Measurements from ENCODE around the gene LYST.
"Not testable (repeated sequence)": the region's sequence is repeated elsewhere in the genome, so short reads cannot be mapped to it uniquely, and the experiment has no call there.

Gene LYST

GRCh38 chr1:235754186-235754585, 112.5 kb downstream of the LYST start:
- not testable (repeated sequence) for DNase-seq

GRCh38 chr1:235749755-235750300, 116.9 kb downstream of the LYST start:
- DNase-seq, result peak; percentile 23

- DNase-seq, result no peak
These were observed 118.0 kb downstream of the LYST start for GRCh38 chr1:235748747-235749146.

GRCh38 chr1:235746245-235746644, 120.5 kb downstream of the LYST start:
- DNase-seq, result no peak

- DNase-seq, result no peak
These were observed 121.1 kb downstream of the LYST start for GRCh38 chr1:235745503-235746136.

GRCh38 chr1:235742914-235743599, 123.6 kb downstream of the LYST start:
- no peak for DNase-seq

- DNase-seq, result no peak
These were observed 125.4 kb downstream of the LYST start for GRCh38 chr1:235741294-235741693.

- no peak for DNase-seq
These were observed 127.1 kb downstream of the LYST start for GRCh38 chr1:235739631-235740030.

- no peak for DNase-seq
These were observed 127.6 kb downstream of the LYST start for GRCh38 chr1:235739124-235739523.

- DNase-seq, result no peak
These were observed 129.0 kb downstream of the LYST start for GRCh38 chr1:235737751-235738150.

GRCh38 chr1:235736263-235736662, 130.4 kb downstream of the LYST start:
- DNase-seq, result peak; percentile 51

GRCh38 chr1:235735621-235736020, 131.1 kb downstream of the LYST start:
- DNase-seq, result no peak

- DNase-seq, result no peak
These were observed 132.4 kb downstream of the LYST start for GRCh38 chr1:235734335-235734734.

GRCh38 chr1:235730007-235730406, 136.7 kb downstream of the LYST start:
- no peak for DNase-seq

GRCh38 chr1:235726557-235726956, 140.1 kb downstream of the LYST start:
- no peak for DNase-seq

GRCh38 chr1:235725434-235725833, 141.3 kb downstream of the LYST start:
- DNase-seq, result no peak

- no peak for DNase-seq
These were observed 142.0 kb downstream of the LYST start for GRCh38 chr1:235724730-235725129.

GRCh38 chr1:235722858-235723257, 143.8 kb downstream of the LYST start:
- no peak for DNase-seq

- no peak for DNase-seq
These were observed 144.7 kb downstream of the LYST start for GRCh38 chr1:235721982-235722381.

GRCh38 chr1:235720544-235720943, 146.2 kb downstream of the LYST start:
- peak; percentile 12 for DNase-seq

- DNase-seq, result peak; percentile 97
These were observed 152.4 kb downstream of the LYST start for GRCh38 chr1:235714205-235714897.

GRCh38 chr1:235712812-235713211, 153.9 kb downstream of the LYST start:
- DNase-seq, result peak; percentile 49

GRCh38 chr1:235710687-235711086, 156.0 kb downstream of the LYST start:
- DNase-seq, result peak; percentile 36

GRCh38 chr1:235709018-235709417, 157.7 kb downstream of the LYST start:
- DNase-seq, result no peak

Measured in NCI-H69 (cell line).